Hematopoietic multipotent progenitor cell (in vitro differentiated cells): ENCODE measurements around the gene PLIN5. TPM values are rescaled to one million over a fixed set of nuclear protein-coding genes. Genes with fewer than 3 reads are reported as not detected.

Experiments
- DNase-seq, 3 donors: peaks; one replicate each; pipeline ENCODE4 v3.0.0-alpha.2; 2011 to 2015; ENCODE audit warnings: low read depth in 2 of 3, low spot score in 2 of 3
- total RNA-seq: library from RNA; depleted of rRNA; stranded (reverse); fragments of >200 nt; gene quantifications from one replicate; pipeline ENCODE4 v1.2.3, GENCODE V29; 2012

PLIN5 gene
- total RNA-seq, 1 donor = 0.27 TPM

DNA sequence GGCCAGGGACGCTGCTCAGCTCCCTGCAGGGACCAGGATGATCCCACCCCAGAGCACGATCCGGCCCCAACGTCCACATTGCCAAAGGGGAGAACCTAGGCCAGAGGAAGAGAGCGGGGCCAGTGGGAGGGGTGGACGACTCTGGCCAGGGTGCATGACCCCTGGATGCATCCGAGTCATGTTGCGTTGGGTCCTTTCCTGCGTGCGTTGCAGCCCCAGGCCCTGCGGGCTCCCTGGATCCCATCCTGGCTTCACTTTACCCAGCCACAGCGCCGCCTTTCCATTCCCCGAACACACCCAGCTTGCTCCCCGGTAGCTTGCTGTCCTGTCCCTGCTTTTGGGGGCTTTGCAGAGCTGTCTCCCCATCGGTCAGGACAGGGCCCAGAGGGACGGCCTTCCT, 27.2 kb downstream of the PLIN5 start:
- no peak for DNase-seq

DNA sequence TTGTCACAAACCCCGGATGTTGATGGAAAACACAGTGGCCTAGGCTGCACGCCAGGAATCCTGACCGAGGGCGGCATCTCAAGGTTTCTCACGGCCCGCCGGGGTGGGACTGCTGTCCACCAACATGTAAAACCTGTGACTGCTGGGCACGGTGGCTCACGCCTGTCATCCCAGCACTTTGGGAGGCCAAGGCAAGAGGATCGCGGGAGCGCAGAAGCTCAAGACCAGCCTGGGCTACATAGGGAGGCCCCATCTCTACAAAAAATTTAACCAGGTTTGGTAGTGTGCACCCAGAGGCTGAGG, 27.9 kb downstream of the PLIN5 start:
- no peak for DNase-seq

DNA sequence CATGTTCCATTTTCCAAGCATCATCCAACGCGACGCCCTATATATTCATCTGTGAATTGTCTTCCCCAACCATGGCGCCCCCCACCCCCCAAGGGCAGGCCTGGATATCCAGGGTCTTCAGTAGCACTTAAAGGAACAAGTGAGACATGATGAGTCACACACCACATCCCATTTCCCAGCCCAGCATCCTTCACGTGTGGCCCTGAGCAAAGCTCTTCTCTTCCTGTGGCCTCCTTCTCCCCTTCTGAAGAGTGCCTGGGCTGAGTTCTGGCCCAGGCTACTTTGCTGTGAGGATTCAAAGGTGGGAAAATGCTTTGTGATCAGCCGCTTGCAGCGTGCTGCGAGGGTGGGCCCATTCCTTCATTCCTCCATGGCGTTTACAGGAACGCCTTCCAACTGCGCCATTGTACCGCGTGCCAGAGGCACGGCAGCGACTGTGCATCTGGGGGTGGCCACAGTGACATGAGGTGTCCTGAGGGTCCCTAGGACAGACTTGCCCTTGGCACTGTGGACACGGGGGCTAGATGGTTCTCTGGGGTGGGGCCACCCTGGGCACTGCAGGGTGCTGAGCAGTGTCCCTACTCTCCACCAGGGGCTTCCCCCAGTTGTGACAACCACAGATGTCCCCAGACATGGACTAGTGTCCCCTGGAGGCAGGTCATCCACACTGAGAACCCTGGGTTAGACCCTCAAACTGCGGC, 28.4 kb downstream of the PLIN5 start:
- DNase-seq = peak in 1 of 3 donors; percentile 27

DNA sequence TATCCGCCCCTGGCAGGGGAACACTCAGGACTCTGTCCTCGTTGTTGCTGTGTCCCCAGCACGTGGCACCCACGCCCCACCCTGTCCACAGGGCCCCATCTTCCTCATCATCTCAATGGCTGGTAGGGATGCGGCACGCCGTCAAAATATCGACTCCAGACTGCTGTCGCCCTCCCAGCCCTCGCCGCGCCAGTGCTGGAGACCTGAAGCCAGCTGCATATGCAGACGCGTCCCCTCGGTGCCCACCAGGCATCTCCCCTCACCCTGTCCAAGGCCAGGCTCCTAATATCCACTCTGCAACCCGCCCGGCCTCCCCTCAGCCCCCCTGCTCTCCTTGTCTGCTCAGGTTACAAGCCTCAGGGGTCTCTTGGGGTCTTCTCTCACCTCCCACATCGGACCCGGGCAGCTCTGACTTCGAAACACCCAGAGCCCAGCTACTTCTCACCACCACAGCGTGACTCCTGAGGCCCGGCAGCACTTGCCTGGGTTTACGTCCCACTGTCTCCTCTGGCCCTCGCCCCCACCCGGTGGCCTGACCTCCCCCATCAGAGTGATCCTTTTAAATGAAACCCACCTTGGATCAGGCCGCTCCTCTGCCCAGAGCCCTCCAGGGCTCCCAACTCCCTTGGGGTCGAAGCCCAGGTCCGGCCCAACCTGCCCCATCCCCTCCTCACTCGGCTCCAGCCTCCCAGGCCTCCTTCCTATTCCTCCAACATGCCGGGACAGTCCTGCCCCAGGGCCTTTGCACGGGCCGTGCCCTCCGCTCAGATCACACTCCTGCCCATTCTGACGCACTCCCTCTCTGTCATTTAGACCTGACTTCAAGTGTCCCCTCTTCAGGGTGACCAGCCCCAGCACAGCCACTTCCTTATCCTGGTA, 29.2 kb downstream of the PLIN5 start:
- DNase-seq = no peak

DNA sequence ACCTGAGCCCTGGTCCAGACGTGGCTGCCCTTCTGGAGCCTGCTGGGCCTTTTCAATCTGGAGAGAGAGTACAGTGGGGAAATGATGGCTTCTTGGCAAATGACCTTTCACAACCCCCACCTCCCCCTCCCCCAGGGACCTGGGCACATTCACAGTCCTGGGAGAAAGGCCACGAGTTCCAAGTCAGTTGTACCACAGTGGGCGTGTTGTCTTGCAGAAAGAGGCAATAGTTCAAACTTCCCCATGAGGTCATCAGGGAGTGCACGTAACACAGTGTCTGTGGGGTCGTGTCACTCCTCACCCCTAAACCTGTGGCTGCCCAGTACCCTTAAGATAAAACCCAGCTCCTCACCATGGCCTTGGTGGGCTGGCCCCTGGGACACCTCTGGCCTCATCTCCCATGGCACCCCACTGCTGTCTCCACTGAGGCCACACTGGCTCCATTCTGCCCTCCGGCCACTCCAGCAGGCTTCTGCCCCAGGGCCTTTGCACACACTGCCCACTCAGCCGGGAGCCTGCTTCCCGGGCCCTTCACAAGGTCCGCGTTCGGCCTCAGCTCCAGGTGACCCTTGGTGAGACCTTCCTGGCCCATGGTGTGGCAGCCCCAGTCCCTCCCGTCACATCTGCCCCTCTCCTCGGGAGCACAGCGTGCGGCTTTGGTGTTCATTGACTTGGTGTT, 30.0 kb downstream of the PLIN5 start:
- no peak for DNase-seq

DNA sequence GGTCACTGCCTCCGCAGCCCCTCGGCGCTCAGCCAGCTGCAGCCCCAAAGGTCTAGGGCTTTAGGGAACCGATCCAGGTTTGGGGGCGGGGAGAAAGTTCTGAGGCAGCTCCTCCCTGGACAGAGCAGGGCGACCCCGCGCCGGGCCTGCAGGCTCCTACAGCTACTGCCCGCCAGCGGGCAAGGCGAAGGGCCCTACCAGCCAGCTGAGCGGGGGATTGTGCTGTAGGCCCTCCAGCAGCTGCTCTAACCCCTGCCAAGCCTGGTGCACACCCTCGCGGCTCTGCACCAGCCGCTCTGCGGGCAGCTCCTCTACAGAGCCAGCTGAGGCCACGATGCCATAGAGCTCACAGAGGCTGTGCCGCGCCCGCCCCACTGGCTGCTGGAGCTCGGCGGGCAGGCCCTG, 30.7 kb downstream of the PLIN5 start:
- DNase-seq = no peak

DNA sequence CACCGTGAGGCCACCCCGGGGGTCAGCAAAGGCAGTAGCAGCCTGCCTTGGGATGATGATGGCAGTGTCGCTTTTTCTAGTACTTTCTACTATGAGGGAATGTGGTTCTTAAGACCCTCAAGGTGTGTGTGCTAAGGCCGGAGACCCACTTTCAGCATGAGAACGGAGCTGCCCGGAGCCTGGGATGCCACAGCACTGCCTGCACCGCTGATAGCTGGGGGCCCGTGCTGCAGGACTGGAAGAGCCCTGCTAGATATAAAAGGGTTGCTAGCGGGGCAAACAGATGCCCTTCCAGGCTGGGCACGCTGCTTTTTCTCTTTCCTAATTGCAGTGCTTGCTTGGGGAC, 31.2 kb downstream of the PLIN5 start:
- DNase-seq = no peak

DNA sequence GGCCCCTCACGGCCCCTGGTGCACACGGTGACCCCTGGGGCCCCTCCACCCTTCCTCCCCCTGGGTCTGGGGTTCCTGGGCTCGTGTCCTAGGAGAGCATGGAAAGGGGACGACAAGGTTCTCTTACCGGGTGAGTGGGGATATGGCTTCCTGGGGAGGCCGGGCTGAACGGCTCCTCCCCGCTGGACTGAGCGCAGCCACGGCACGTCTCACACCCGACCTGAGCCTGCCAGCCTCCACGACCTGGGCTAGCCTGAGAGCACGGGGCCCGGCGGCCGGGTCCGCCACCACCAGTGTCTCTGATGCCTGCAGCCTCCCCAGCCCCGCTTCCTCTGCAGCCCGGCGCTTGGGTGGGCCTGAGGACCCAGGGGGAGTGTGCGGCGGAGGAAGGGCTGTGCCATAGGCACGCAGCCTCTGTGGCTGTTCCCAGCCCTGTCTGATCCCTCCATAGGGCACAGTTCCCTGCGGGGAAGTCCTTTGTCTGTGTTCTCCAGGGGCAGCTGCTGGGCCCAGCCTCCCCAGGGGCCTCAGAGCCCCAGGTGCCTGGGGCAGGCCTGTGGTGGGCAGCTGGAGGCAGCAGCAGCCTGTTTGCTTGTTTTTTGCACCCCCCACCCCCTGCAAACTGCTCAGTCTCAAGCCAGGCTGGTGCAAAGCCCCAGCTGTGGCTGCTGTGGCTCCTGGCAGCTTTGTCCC, 31.7 kb downstream of the PLIN5 start:
- DNase-seq = no peak

DNA sequence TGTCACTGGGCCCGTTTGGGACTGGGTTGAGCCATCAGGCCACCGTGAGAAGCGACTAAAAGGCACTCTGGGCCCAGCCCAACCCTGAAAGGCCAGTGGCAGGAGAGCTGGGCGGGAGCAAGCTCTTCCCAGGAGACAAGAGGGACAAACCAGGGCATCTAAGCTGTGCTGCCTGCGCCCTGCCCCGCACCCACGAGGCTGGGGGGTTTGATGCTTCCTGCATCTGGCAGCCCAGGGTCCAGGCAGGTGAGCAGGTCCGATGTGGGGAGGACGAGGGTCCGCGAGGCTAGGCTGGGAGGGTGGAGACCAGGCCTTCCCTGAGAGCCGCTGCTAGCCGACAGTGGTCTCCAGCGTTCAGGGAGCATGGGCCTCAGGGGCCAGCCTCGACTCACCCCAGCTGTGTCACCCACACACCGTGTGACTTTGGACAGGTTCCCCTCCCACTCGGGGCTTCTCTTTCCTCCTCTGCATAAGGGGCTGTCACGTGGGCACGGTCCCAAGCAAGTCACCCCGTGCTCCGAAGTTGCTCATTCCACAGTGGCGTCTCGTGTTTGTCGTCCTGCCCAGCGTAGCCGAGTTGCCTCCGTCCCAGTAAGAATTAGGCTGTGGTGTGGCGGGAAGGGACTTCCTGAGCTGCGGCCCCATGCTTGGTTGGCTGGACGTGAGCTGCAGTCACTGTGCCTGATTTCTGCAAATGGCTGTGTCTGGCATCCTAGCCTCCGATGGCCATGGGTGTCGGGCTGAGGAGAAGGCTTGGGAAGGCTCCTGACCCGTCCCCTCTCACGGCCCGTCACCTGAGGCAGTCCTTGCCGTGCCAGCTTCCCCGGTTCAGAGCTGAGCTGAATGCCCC, 32.5 kb downstream of the PLIN5 start:
- no peak for DNase-seq

DNA sequence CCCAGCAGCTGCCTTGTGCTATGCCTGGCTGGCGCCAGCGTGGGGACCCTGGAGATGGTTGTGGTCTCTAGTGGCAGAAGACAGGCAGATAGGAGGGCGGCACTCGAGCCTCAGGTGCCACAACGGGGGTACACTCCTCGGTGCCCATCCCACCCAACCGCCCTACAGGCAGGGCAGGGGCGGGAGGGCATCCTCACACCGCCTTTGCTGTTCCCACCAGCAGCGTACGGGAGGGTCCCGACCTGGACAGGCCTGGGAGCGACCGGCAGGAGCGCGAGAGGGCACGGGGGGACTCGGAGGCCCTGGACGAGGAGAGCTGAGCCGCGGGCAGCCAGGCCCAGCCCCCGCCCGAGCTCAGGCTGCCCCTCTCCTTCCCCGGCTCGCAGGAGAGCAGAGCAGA, 33.3 kb downstream of the PLIN5 start:
- DNase-seq = no peak

DNA sequence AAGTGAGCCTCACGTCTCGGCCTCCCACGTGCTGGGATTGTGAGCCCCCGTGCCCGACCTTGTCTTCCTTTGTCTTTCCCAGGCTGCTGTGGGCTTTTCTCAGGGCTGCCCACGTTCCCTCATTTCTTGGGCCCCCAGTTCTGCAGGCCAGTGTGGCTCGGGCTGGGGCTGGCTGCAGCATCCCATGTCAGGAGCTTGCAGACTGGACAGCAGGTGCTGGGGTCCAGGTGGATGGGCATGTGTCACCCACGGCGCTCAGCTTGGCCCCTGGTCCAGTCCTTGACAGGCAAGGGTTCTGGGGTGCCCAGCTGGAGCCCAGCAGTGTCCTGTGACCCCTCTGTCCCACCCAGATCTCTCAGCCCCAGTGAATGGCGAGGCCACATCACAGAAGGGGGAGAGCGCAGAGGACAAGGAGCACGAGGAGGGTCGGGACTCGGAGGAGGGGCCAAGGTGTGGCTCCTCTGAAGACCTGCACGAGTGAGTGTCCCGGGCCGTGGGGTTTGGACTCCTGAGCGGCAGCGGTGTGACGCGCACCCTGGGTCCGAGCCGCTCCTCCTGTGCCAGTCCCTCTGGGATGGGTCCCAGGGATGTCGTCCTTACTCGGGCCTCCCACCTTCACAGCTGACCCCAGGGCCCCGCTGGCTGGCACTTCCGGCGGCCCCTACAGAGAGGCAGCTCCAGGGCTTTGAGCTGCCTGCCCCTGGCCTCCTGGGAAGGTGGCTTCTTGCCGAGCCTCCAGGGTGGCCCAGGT, 34.0 kb downstream of the PLIN5 start:
- no peak for DNase-seq

DNA sequence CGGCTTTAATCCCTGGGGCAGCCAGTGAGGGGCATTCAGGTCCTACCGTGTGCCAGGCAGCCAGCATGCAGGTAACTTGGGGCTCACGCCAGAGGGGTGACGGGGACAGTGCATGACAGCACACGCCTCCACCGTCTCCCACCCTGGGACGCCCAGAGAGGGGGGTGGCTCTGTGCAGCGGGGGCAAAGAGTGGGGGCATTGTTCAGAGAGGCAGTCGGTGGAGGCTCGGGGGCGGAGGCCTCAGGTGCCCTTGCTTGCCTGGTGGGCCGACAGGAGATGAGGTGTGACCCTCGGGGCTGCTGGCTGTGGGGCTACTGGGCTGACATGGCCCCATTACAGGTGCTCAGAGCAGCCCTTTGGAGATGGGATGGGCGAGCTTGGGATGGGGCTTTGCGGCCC, 35.2 kb downstream of the PLIN5 start:
- no peak for DNase-seq

DNA sequence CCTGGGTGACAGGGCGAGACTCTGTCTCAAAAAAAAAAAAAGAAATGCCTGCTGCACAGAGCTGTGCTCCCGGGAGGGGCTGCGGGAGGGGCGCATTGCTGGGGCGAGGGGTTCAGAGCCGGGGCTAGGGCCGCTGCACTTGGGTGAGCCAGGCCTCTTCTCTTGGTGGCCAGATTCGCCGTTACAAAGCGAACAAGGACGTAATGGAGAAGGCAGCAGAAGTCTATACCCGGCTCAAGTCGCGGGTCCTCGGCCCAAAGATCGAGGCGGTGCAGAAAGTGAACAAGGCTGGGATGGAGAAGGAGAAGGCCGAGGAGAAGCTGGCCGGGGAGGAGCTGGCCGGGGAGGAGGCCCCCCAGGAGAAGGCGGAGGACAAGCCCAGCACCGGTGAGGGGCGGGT, 35.7 kb downstream of the PLIN5 start:
- DNase-seq = no peak

DNA sequence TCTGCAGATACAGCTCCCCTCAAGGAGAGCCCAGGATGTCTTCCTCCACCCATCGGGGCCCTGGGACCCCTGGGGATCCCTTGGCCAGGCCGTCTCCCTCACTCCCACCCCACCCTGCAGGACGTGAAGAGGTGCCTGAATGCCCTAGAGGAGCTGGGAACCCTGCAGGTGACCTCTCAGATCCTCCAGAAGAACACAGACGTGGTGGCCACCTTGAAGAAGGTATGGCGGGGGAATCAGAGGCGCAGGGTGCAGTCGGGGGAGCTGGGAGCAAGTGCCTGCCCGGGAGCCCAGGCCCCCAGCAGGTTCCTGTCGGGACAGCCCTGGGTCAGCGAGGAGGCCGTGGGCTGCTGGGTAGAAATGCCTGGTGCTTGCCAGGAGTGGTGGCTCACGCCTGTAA, 36.3 kb downstream of the PLIN5 start:
- no peak for DNase-seq

DNA sequence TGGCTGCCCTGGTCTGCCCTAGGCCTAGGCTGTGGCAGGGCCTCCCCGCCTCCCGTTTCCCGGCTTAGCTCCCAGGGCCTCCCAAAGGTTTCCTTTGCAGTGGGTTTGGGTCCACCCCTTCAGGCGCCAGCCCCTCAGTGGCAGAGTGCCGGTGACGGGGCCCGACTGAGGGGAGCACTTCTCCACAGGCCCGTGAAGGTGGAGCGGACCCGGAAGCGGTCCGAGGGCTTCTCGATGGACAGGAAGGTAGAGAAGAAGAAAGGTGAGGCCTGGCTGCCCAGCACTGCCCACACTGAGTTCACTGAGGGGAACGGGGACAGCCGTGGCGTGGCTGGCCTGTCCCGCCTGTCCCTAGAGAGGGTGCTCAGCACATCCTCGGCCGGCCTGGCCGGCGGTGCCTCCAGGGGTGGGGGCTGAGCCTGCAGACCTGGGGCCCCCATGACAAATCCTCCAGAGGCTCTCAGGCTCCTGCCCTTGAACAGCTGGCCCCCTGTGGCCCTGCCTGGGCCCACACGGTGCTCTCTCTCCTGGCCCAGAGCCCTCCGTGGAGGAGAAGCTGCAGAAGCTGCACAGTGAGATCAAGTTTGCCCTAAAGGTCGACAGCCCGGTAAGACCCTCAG, 37.1 kb downstream of the PLIN5 start:
- DNase-seq = no peak

DNA sequence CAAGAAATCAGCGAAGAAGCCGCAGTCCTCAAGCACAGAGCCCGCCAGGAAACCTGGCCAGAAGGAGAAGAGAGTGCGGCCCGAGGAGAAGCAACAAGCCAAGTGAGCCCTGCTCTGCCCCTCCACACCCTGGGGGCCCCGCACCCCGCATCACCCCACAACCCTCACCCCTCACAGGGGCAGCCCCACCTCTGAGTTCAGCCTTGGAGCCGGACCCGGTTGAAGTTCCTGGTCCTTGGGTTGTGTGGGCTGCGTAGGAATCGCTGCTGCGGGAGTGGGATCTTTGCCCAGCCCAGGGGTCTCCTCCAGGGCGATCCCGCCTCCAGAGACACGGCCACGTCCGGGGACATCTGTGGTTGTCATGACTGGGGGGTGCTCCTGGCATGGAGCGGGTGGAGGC, 38.7 kb downstream of the PLIN5 start:
- no peak for DNase-seq

DNA sequence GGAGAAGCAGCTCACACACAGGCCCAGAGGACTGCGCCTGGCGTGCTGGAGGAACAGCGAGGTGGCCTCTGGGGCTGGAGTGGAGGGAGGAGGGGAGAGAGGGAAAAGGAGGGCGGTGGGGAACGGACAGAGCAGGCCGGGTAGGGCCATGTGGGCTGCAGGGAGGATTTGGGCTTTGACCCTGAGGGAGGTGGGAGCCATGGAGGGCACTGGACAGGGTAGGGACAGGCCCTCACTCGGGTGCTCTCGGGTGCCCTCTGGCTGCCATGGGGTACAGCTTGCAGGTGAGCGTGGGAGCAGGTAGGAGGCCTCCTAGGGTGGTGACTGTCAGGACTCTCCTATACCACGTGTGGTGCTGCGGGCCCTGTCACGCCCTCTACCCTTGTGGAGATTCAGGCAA, 39.6 kb downstream of the PLIN5 start:
- no peak for DNase-seq

DNA sequence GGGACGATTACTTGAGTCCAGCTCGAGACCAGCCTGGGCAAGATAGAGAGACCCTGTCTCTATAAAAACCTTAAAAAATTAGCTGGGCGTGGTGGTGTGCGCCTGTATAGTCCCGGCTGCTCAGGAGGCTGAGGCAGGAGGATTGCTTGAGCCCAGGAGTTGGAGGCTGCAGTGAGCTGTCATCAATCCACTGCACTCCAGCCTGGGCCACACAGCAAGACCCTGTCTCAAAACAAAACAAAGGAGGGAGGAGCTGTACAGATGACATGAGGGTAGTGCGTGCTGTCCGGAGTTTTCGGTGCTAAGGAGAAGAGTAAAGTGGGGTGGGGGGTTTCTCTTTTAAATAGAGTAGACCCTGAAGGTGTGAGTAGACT, 40.3 kb downstream of the PLIN5 start:
- DNase-seq = no peak

DNA sequence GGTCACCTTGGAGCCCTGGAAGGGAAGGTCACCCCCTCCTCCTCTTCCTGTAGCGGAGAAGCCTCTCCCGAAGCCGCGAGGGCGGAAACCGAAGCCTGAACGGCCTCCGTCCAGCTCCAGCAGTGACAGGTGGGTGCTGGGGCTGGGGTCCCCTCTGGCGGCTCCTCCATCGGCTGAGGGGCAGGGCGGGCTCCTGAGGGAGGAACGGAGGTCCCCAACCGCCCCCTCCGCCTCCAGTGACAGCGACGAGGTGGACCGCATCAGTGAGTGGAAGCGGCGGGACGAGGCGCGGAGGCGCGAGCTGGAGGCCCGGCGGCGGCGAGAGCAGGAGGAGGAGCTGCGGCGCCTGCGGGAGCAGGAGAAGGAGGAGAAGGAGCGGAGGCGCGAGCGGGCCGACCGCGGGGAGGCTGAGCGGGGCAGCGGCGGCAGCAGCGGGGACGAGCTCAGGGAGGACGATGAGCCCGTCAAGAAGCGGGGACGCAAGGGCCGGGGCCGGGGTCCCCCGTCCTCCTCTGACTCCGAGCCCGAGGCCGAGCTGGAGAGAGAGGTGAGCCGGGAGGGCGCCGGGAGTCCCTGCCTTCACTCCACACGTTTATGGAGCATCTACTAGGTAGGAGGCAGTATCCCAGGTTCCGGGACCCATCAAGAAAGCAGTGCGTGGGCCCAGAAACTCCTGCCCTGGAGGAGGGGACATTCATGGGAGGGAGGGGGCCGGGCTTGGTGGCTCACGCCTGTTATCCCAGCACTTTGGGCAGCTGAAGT, 40.9 kb downstream of the PLIN5 start:
- no peak for DNase-seq
